HG03108 (cell line): ENCODE results near the gene MAD2L1.
"Not testable (repeated sequence)": the region's sequence is repeated elsewhere in the genome, so short reads cannot be mapped to it uniquely, and the experiment has no call there.

Source experiments
- ATAC-seq: cut with Tn5 transposase; IDR thresholded peaks from one replicate; pipeline ENCODE4 v1.9.1; 2021; ENCODE audit warnings: moderate library complexity; ENCODE audit not compliant: unreplicated experiment

MAD2L1 gene

GRCh38 chr4:120066517-120067340, at the start of gene MAD2L1:
Gene MAD2L1, minus strand, starts transcription at chr4:120066848. Its CDS starts 114 bp downstream, at chr4:120066734.
- peak; percentile 87 for ATAC-seq

- no peak for ATAC-seq
Measured at GRCh38 chr4:120111745-120112144, 45.1 kb upstream of the MAD2L1 start.

GRCh38 chr4:120109406-120109805, 42.8 kb upstream of the MAD2L1 start:
- no peak for ATAC-seq

- ATAC-seq, result peak; percentile 96
Measured at GRCh38 chr4:120105472-120105871, 38.8 kb upstream of the MAD2L1 start.

- ATAC-seq, result no peak
Measured at GRCh38 chr4:120096508-120097297, 30.1 kb upstream of the MAD2L1 start.

- ATAC-seq, result no peak
Measured at GRCh38 chr4:120088507-120088906, 21.9 kb upstream of the MAD2L1 start.

- not testable (repeated sequence) for ATAC-seq
Measured at GRCh38 chr4:120088066-120088465, 21.4 kb upstream of the MAD2L1 start.

- ATAC-seq, result no peak
Measured at GRCh38 chr4:120085705-120086104, 19.1 kb upstream of the MAD2L1 start.

- ATAC-seq, result no peak
Measured at GRCh38 chr4:120084327-120084726, 17.7 kb upstream of the MAD2L1 start.

- ATAC-seq, result no peak
Measured at GRCh38 chr4:120083152-120083551, 16.5 kb upstream of the MAD2L1 start.

GRCh38 chr4:120082251-120082650, 15.6 kb upstream of the MAD2L1 start:
- no peak for ATAC-seq

- ATAC-seq, result no peak
Measured at GRCh38 chr4:120081726-120082125, 15.1 kb upstream of the MAD2L1 start.

GRCh38 chr4:120080533-120080932, 13.9 kb upstream of the MAD2L1 start:
- ATAC-seq, result no peak

- no peak for ATAC-seq
Measured at GRCh38 chr4:120079839-120080520, 13.3 kb upstream of the MAD2L1 start.

GRCh38 chr4:120078216-120078615, 11.6 kb upstream of the MAD2L1 start:
- ATAC-seq, result no peak

GRCh38 chr4:120071192-120071795, 4.6 kb upstream of the MAD2L1 start:
- no peak for ATAC-seq

GRCh38 chr4:120070196-120070595, 3.5 kb upstream of the MAD2L1 start:
- no peak for ATAC-seq

GRCh38 chr4:120065974-120066516, 603 bp downstream of the MAD2L1 start:
- ATAC-seq, result peak; percentile 42

- no peak for ATAC-seq
Measured at GRCh38 chr4:120064887-120065286, 1.8 kb downstream of the MAD2L1 start.

- not testable (repeated sequence) for ATAC-seq
Measured at GRCh38 chr4:120063711-120064110, 2.9 kb downstream of the MAD2L1 start.
